T-cell (primary cell): ENCODE data around the gene GTPBP4. TPM values are rescaled to one million over a fixed set of nuclear protein-coding genes. Genes with fewer than 3 reads are reported as not detected.

Source experiments
- total RNA-seq, 35 experiments: library from RNA in 6 of 35; stranded (reverse) in 6 of 35; fragments of 120-200 nt in 1 of 35; gene quantifications; one replicate each; pipeline versions ENCODE4 v1.2.1 to v1.2.4 and lab custom pipeline; 2013 to 2026

The GTPBP4 gene
- total RNA-seq, 5 donors from 2014 or later (not counting 1 experiment from before 2014, with no cell fraction given) = 44.6 to 59.1 (median 47.5) TPM

Other genes starting within 250 kb of the GTPBP4 start
- 100 to 1,000 TPM in 1 of 5 donors, 10 to 100 TPM in 4; 77.2 to 108 (median 94.0) TPM for gene LARP4B, start 56.7 kb upstream of the GTPBP4 start, total RNA-seq
- gene IDI2, start 37.4 kb downstream of the GTPBP4 start, total RNA-seq = not detected
- gene IDI1, start 60.7 kb downstream of the GTPBP4 start, total RNA-seq = 100 to 1,000 TPM in 2 of 5 donors, 10 to 100 TPM in 3; 26.2 to 166 (median 32.8) TPM
- gene WDR37, start 68.0 kb downstream of the GTPBP4 start, total RNA-seq = 10 to 100 TPM; 34.6 to 40.4 (median 37.3) TPM